K562 (cell line): ENCODE measurements around the gene TICAM1. TPM values are rescaled to one million over a fixed set of nuclear protein-coding genes. Genes with fewer than 3 reads are reported as not detected.
A peak's percentile ranks its signal among the peaks of the same experiment; 100 is the strongest.

Source experiments
- ATF2 ChIP-seq: sonication (generic); formaldehyde crosslinking; IDR thresholded peaks from 2 replicates; pipeline ENCODE4 v1.8.1; 2022; ENCODE audit warnings: missing genetic modification reagents
- CBFA2T3 ChIP-seq: fragments of 450-650 bp; IDR thresholded peaks from 2 replicates; pipeline ENCODE4 v1.6.1; 2017
- EP400 ChIP-seq: fragments of 450-650 bp; IDR thresholded peaks from 2 replicates; pipeline ENCODE4 v1.6.1; 2017; ENCODE audit warnings: antibody characterized with exemption, mild to moderate bottlenecking, moderate library complexity
- HNRNPLL ChIP-seq: fragments of 200-400 bp; formaldehyde crosslinking; IDR thresholded peaks from 2 replicates; pipeline ENCODE4 v1.6.1; 2017; ENCODE audit warnings: low read length, low read depth, mild to moderate bottlenecking; ENCODE audit not compliant: poor library complexity, severe bottlenecking
- LEF1 ChIP-seq: fragments of 450-650 bp; IDR thresholded peaks from 2 replicates; pipeline ENCODE4 v1.6.1; 2016; ENCODE audit warnings: mild to moderate bottlenecking
- MAX ChIP-seq: sonication (generic); formaldehyde crosslinking; IDR thresholded peaks from 2 replicates; pipeline ENCODE4 v1.9.0; 2022; ENCODE audit warnings: mild to moderate bottlenecking, missing genetic modification reagents
- MCM3 ChIP-seq: fragments of 450-650 bp; IDR thresholded peaks from 2 replicates; pipeline ENCODE4 v1.6.1; 2016
- MNT ChIP-seq, 2 experiments: fragments of 450-650 bp; conservative IDR thresholded peaks; 2 replicates each; pipeline ENCODE4 v1.6.1; 2017; ENCODE audit warnings: mild to moderate bottlenecking in 2 of 2, moderate library complexity in 2 of 2
- NEUROD1 ChIP-seq: fragments of 150-350 bp; IDR thresholded peaks from 2 replicates; pipeline ENCODE4 v1.6.1; 2014; ENCODE audit warnings: borderline replicate concordance, low read length, low read depth; ENCODE audit not compliant: partially characterized antibody
- PTRF ChIP-seq: fragments of 450-650 bp; IDR thresholded peaks from 2 replicates; pipeline ENCODE4 v1.6.1; 2016; ENCODE audit warnings: mild to moderate bottlenecking, missing genetic modification characterization, missing compliant biosample characterization
- PURB ChIP-seq: sonication (generic); formaldehyde crosslinking; IDR thresholded peaks from 2 replicates; pipeline ENCODE4 v1.9.0; 2021; ENCODE audit warnings: low read depth, mild to moderate bottlenecking, missing genetic modification reagents
- SAP30 ChIP-seq: fragments of 200-600 bp; sonication (generic); IDR thresholded peaks from 2 replicates; pipeline ENCODE4 v1.6.1; 2012; ENCODE audit warnings: borderline replicate concordance, low read depth, mild to moderate bottlenecking, moderate library complexity, low read length, control low read depth, inconsistent platforms; ENCODE audit not compliant: insufficient read depth, poor library complexity, severe bottlenecking
- SLC30A9 ChIP-seq: fragments of 250-450 bp; sonication (Bioruptor Pico); IDR thresholded peaks from 2 replicates; pipeline ENCODE4 v1.8.0; 2022; ENCODE audit warnings: mild to moderate bottlenecking, moderate library complexity
- ZNF212 ChIP-seq: fragments of 450-650 bp; formaldehyde crosslinking; IDR thresholded peaks from 2 replicates; pipeline ENCODE4 v1.4.0; 2020; ENCODE audit warnings: mild to moderate bottlenecking
- ZNF57 ChIP-seq: fragments of 450-650 bp; formaldehyde crosslinking; IDR thresholded peaks from 2 replicates; pipeline ENCODE4 v1.4.0; 2020; ENCODE audit warnings: mild to moderate bottlenecking, moderate library complexity
- ZNF76 ChIP-seq: fragments of 250-450 bp; sonication (Bioruptor Pico); IDR thresholded peaks from 2 replicates; pipeline ENCODE4 v1.4.0; 2020; ENCODE audit warnings: mild to moderate bottlenecking, moderate library complexity, borderline replicate concordance
- ZSCAN29 ChIP-seq: fragments of 450-650 bp; IDR thresholded peaks from 2 replicates; pipeline ENCODE4 v1.6.1; 2017
- polyA plus RNA-seq, 8 experiments: library from polyadenylated mRNA; depleted of rRNA in 4 of 8; stranded (reverse) in 5 of 8; unstranded in 3 of 8; fragments of >200 nt; fragmentation: Nextera tagmentation in 2 of 8; fragmentation: Illumina TruSeq in 1 of 8; extraction: Ambion mirVana in 2 of 8; extraction: Trizol in 1 of 8; gene quantifications; 2 replicates each; pipeline versions ENCODE4 v1.2.1 to v1.2.3, GENCODE V29; 2011 to 2014; ENCODE audit warnings: inconsistent platforms in 1 of 8, missing spikeins in 1 of 8
- total RNA-seq, 7 experiments: library from RNA; depleted of rRNA in 6 of 7; stranded (reverse); fragments of >200 nt in 6 of 7; fragmentation: Illumina TruSeq in 2 of 7; extraction: Trizol in 2 of 7; gene quantifications; 2 replicates each; pipeline versions ENCODE4 v1.2.1 to v1.2.3, GENCODE V29; 2011 to 2021; ENCODE audit warnings: low replicate concordance in 1 of 7
- TF ChIP-seq, protein P1 (sequence below): sonication (generic); formaldehyde crosslinking; IDR thresholded peaks from 2 replicates; pipeline ENCODE4 v1.8.0; 2022; ENCODE audit warnings: mild to moderate bottlenecking, missing genetic modification reagents
- TF ChIP-seq, protein P2 (sequence below): sonication (generic); formaldehyde crosslinking; IDR thresholded peaks from 2 replicates; pipeline ENCODE4 v1.4.0; 2020; ENCODE audit warnings: mild to moderate bottlenecking, missing genetic modification reagents
- TF ChIP-seq, protein P3 (sequence below): fragments of 250-450 bp; sonication (Bioruptor Pico); IDR thresholded peaks from 2 replicates; pipeline ENCODE4 v1.4.0; 2020; ENCODE audit warnings: mild to moderate bottlenecking, moderate library complexity

TICAM1 gene
- total and polyA plus RNA-seq, 9 of the 15 experiments (the other 6 are each of a cell fraction or from before 2014, with no cell fraction given), result 0.07 to 11.6 (median 1.5) TPM

DNA sequence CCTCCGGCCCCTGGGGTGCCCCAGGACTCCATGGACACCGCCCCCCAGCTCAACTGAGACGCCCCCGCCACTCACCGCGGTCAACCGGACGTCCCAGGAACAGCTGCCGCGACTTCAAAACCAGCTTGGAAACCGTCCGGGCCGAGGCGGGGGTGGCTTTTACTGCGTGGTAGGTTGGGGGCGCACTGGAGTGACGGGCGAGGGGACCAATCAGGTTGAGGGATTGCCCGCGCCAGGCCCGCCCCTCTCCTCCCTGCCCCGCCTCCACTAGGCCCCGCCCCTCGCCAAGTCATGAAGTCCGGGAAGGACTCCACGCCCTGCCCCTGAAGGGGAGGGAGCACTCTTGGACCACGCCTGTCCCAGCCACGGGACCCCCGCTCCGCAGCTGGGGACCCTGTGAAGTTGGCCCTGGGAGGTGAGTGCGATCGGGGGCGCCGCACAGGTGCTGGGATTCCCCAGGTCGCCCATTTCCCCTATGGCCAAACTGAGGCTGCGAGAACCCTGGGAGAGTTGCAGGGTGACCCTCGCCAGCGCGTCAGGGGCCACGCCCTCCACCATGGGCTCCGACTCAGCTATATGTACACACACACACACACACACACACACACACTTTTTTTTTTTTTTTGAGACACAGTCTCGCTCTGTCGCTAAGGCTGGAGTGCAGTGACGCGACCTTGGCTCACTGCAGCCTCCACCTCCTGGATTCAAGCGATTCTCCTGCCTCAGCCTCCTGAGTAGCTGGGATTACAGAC is 36.2 kb upstream of the TICAM1 start, which contains the start of gene PLIN3 (continued):
- no peak for TF ChIP-seq ZNF212
- TF ChIP-seq ZNF76, result no peak
- TF ChIP-seq PURB (CRISPR knock-in tag), result no peak
- TF ChIP-seq MCM3, result no peak
- no peak for TF ChIP-seq ATF2 (CRISPR knock-in tag)
- TF ChIP-seq HNRNPLL, result no peak
- peak; percentile 89 for TF ChIP-seq EP400
- TF ChIP-seq CBFA2T3, result peak; percentile 20; the same call in 1 of the 2 replicates
- 0 out of 2 replicates have a peak, but pooled peaks have one; percentile 40 for TF ChIP-seq LEF1
- TF ChIP-seq, protein P1, sequence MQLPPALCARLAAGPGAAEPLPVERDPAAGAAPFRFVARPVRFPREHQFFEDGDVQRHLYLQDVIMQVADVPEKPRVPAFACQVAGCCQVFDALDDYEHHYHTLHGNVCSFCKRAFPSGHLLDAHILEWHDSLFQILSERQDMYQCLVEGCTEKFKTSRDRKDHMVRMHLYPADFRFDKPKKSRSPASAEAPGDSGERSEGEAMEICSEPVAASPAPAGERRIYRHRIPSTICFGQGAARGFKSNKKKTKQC (CRISPR knock-in tag), result no peak
- no peak for TF ChIP-seq ZNF57 (CRISPR knock-in tag)
- peak; percentile 50 for TF ChIP-seq NEUROD1
- TF ChIP-seq, protein P2, sequence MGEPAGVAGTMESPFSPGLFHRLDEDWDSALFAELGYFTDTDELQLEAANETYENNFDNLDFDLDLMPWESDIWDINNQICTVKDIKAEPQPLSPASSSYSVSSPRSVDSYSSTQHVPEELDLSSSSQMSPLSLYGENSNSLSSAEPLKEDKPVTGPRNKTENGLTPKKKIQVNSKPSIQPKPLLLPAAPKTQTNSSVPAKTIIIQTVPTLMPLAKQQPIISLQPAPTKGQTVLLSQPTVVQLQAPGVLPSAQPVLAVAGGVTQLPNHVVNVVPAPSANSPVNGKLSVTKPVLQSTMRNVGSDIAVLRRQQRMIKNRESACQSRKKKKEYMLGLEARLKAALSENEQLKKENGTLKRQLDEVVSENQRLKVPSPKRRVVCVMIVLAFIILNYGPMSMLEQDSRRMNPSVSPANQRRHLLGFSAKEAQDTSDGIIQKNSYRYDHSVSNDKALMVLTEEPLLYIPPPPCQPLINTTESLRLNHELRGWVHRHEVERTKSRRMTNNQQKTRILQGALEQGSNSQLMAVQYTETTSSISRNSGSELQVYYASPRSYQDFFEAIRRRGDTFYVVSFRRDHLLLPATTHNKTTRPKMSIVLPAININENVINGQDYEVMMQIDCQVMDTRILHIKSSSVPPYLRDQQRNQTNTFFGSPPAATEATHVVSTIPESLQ (CRISPR knock-in tag), result no peak
- TF ChIP-seq SLC30A9 (CRISPR knock-in tag), result no peak
- TF ChIP-seq SAP30, result no peak
- TF ChIP-seq PTRF (tag), result no peak
- TF ChIP-seq MNT (conservative IDR thresholded peaks at IDR 0.05), result peak; percentile 76 to 91
- TF ChIP-seq MAX (CRISPR knock-in tag), result peak; percentile 76
- TF ChIP-seq, protein P3, sequence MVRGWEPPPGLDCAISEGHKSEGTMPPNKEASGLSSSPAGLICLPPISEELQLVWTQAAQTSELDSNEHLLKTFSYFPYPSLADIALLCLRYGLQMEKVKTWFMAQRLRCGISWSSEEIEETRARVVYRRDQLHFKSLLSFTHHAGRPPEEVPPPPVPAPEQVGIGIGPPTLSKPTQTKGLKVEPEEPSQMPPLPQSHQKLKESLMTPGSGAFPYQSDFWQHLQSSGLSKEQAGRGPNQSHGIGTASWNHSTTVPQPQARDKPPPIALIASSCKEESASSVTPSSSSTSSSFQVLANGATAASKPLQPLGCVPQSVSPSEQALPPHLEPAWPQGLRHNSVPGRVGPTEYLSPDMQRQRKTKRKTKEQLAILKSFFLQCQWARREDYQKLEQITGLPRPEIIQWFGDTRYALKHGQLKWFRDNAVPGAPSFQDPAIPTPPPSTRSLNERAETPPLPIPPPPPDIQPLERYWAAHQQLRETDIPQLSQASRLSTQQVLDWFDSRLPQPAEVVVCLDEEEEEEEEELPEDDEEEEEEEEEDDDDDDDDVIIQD, result no peak
- no peak for TF ChIP-seq ZSCAN29
